C4-2B (cell line): ENCODE measurements around the gene OXTR.

ENCODE experiments used
- ZFX ChIP-seq: fragments of 450-650 bp; IDR thresholded peaks from 2 replicates; pipeline ENCODE4 v1.6.1; 2017
- TF ChIP-seq, protein P1 (sequence below): fragments of 450-650 bp; conservative IDR thresholded peaks from 2 replicates; pipeline ENCODE4 v1.5.1; 2017; ENCODE audit warnings: mild to moderate bottlenecking

DNA sequence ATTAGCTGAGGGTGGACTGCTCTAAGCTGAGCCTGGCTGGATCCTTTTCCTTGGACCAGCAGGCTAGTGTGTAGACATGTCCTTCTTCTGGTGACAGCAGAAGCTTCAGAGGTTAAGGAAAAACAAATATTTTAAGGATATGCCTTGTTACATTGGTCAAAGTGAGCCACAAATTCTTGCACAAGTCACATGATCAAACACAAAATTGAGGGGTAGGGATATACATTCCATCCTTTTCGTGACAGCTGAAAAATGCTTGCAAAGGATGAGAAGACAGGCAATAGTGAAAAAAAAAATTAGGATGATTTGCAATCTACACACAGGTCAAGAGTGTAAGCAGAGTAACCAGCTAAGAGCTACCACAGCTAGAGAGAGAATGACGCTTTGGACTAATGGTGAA is 21.1 kb upstream of the OXTR start:
- TF ChIP-seq, protein P1, sequence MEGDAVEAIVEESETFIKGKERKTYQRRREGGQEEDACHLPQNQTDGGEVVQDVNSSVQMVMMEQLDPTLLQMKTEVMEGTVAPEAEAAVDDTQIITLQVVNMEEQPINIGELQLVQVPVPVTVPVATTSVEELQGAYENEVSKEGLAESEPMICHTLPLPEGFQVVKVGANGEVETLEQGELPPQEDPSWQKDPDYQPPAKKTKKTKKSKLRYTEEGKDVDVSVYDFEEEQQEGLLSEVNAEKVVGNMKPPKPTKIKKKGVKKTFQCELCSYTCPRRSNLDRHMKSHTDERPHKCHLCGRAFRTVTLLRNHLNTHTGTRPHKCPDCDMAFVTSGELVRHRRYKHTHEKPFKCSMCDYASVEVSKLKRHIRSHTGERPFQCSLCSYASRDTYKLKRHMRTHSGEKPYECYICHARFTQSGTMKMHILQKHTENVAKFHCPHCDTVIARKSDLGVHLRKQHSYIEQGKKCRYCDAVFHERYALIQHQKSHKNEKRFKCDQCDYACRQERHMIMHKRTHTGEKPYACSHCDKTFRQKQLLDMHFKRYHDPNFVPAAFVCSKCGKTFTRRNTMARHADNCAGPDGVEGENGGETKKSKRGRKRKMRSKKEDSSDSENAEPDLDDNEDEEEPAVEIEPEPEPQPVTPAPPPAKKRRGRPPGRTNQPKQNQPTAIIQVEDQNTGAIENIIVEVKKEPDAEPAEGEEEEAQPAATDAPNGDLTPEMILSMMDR = no peak
- TF ChIP-seq ZFX = no peak
